ENCODE results near the gene C17orf100. TPM values are rescaled to one million over a fixed set of nuclear protein-coding genes. Genes with fewer than 3 reads are reported as not detected.
A peak's percentile ranks its signal among the peaks of the same experiment; 100 is the strongest.

Gene C17orf100
- total RNA-seq, 6 experiments from 2014 or later, result 1.0 to 1.7 (median 1.3) TPM

GRCh38 chr17:6638046-6638908, 13.3 kb upstream of the C17orf100 start:
- Mint-ChIP-seq H3K4me3 (peak overlapping the region; percentile 96), H3K4me1 (ENCODE audit: low read depth) (peaks cover 30% of the 10 kb centered on the region), H3K36me3 (ENCODE audit: low read depth) (peaks cover 28% of the 10 kb centered on the region), H3K27ac (peak overlapping the region; percentile 97), H3K9me3 (no peaks in the 10 kb centered on the region), H3K27me3 (ENCODE audit: insufficient read depth) (peaks cover 8% of the 10 kb centered on the region)
- TF ChIP-seq, protein P1, sequence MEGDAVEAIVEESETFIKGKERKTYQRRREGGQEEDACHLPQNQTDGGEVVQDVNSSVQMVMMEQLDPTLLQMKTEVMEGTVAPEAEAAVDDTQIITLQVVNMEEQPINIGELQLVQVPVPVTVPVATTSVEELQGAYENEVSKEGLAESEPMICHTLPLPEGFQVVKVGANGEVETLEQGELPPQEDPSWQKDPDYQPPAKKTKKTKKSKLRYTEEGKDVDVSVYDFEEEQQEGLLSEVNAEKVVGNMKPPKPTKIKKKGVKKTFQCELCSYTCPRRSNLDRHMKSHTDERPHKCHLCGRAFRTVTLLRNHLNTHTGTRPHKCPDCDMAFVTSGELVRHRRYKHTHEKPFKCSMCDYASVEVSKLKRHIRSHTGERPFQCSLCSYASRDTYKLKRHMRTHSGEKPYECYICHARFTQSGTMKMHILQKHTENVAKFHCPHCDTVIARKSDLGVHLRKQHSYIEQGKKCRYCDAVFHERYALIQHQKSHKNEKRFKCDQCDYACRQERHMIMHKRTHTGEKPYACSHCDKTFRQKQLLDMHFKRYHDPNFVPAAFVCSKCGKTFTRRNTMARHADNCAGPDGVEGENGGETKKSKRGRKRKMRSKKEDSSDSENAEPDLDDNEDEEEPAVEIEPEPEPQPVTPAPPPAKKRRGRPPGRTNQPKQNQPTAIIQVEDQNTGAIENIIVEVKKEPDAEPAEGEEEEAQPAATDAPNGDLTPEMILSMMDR (IDR thresholded peaks at IDR 0.05), result no peak
- no peak for DNase-seq

GRCh38 chr17:6639014-6639585, 12.5 kb upstream of the C17orf100 start:
- Mint-ChIP-seq H3K27ac (peak overlapping the region; percentile 97), H3K27me3 (ENCODE audit: insufficient read depth) (peaks cover 8% of the 10 kb centered on the region), H3K4me1 (ENCODE audit: low read depth) (peaks cover 38% of the 10 kb centered on the region), H3K36me3 (ENCODE audit: low read depth) (peaks cover 23% of the 10 kb centered on the region), H3K9me3 (no peaks in the 10 kb centered on the region), H3K4me3 (peak overlapping the region; percentile 96)
- no peak for DNase-seq
- TF ChIP-seq, protein P1 (IDR thresholded peaks at IDR 0.05), result no peak

DNA sequence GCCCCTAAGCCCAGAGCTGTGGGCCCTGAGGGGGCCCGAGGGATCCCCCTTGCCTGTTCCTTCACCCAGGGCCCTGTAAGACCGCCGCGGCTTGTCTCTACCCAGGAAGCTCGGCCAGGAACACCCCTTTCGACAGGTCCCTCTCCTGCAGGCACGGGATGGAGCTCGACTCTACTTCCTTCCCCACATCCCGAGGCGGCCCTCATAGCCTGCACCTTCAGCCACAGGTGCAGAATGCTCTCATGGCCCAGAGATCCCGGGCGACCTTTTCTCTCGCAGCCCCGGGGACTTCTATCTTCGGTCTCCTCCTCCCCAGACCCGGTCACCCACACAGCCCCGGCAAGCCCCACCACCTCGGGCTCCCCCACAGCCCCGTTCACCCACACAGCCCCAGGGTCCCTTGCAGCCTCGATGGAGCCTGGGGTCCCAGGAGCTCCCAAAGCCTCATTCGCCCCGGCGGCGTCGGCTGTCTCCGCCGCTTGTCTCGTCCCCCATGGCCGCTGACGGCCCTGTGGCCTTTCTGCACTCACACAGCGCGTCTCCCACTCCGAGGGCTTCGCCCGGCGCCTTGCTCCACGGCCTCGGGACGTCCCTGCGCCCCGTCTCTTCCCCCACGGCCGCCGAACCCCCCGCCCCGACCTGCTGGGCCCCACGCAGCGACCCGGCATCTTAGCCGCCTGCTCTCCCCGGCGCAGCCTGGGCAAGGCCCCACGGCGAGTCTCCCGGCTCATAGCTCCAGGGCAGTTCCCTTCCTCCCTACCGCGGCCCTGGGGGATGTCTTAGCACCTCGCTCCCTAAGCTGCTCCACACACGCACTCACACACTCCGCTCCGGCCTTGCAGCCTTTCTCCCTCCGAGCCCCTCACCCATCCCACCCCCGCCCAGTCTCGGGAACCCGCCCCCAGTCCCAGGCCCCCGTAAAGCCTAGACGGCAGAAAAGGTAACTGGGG, 11.7 kb upstream of the C17orf100 start:
- H3K4me1 Mint-ChIP-seq (ENCODE audit: low read depth), result peaks cover 42% of the 10 kb centered on the region
- TF ChIP-seq, protein P1 (IDR thresholded peaks at IDR 0.05), result no peak
- H3K9me3 Mint-ChIP-seq, result no peaks in the 10 kb centered on the region
- H3K27me3 Mint-ChIP-seq (ENCODE audit: insufficient read depth), result peaks cover 8% of the 10 kb centered on the region
- H3K27ac Mint-ChIP-seq, result peak overlapping the region; percentile 97
- peak overlapping the region; percentile 96 for H3K4me3 Mint-ChIP-seq
- peaks cover 23% of the 10 kb centered on the region for H3K36me3 Mint-ChIP-seq (ENCODE audit: low read depth)
- peak; percentile 41 for DNase-seq

DNA sequence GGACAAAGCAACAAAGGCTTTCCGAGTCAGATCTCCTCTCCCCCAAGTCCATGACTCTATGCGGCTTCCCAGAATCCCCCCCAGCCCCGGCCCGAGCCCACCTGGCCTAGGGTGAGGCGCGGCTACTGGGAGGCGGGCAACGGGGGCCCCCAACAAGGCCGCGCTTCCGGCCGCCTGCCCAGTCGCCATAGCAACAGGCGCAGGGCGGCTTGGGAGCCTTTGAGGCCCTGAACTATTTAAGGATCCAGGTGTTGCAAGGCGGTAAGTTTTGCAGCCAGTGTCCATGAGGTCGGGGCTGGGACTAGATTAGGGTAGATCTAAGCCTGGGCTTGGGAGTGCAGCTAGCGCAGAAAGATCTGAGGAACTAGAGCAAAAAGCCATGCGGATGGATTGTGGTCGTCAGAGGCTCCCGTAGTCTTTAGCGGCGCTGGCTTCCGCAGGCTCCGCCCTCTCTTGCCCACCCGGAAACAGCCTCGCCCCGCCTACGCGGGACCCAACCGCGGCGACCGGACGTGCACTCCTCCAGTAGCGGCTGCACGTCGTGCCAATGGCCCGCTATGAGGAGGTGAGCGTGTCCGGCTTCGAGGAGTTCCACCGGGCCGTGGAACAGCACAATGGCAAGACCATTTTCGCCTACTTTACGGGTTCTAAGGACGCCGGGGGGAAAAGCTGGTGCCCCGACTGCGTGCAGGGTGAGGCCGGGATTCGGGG, 10.9 kb upstream of the C17orf100 start, which contains the start of the genes KIAA0753 and TXNDC17:
TSS of gene KIAA0753 (minus strand) at position 176 of the 711 bp plus-strand sequence. CDS start 5,608 bp downstream, outside the sequence.
TSS of gene TXNDC17 (plus strand) at position 525 of the 711 bp plus-strand sequence. CDS start at position 548, 23 bp downstream.
- DNase-seq, result peak; percentile 87
- H3K4me3 Mint-ChIP-seq, result peak within 1 kb of the TSS; percentile 96
- TF ChIP-seq, protein P1 (IDR thresholded peaks at IDR 0.05), result no peak
- peaks cover 47% of the 10 kb centered on the region for H3K4me1 Mint-ChIP-seq (ENCODE audit: low read depth)
- no peaks in the 10 kb centered on the region for H3K9me3 Mint-ChIP-seq
- H3K36me3 Mint-ChIP-seq (ENCODE audit: low read depth), result peaks cover 20% of the 10 kb centered on the region
- H3K27ac Mint-ChIP-seq, result peak within 1 kb of the TSS; percentile 97
- H3K27me3 Mint-ChIP-seq (ENCODE audit: insufficient read depth), result peaks cover 8% of the 10 kb centered on the region
